ENCODE results near the gene DCUN1D1.

The DCUN1D1 gene

DNA sequence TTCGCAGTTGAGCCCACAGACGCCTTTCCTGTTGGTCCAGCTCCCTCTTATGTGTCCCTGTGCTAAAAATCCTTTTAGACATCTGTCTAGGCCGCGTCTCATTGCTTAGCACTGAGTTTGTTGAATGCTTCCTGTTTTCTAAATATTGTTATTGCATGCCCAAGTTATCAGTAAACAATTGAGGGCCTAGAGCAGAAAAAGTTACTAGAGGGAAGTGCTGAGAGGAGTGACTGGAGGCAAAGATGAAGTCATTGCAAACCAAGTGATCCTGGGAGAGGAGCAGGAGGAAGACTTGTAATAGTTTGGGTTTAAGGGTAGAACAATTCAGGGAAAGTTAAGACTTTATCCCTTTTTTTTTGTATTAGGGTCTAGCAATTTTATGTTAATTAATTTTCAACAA is 88.1 kb downstream of the DCUN1D1 start:
- no peak for DNase-seq (ENCODE audit: low read depth)

DNA sequence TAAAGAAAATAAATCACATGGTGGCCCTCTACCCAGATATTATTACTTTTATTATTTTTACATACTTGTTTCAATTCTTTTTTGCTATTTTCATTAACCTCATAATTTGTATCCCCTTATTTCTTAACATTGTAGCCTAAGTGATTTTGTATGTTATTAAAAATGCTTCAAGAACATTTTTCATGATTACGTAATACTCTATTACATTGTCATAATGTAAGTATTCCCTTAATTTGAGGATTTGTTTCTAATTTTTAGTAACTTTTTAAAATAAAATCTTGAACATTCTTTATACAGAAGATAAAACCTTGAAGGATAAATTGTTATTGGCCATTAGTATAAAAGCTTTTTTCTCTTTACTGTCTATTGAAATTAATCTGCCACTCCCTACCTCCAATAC is 89.0 kb downstream of the DCUN1D1 start:
- no peak for DNase-seq (ENCODE audit: low read depth)

DNA sequence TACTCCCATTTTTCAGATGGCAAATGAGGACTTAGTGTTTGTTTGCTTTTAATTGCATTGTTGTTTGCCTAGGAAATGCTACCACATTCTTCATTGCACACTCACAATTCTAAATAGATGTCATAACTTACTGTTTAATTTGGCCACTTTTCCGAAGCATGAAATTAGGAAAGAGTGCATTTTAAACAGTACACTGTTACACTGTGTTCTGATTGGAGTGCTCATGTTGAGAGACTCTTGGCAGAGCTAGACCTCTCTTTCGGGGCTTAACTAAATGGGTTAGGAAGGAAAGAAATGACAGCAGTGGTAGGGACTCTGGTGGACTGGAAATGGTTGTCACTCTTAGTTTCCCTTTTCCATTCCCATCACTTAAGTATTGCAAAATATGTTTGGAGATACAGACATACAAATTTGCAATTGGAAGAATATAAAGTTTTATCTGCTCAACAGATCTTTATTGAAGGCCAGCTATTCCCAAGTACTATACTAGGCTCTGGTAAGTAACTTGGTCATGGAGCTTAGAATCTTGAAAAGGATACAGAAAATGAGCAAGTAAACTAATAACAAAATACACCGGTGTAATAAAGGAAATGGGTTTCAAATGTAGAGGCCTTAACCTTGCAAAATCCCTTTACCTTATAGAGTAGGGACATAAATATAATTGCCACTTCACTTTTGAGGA is 90.2 kb downstream of the DCUN1D1 start:
- peak; percentile 89 for DNase-seq (ENCODE audit: low read depth)
